ENCODE data around the gene GOLIM4. TPM values are rescaled to one million over a fixed set of nuclear protein-coding genes. Genes with fewer than 3 reads are reported as not detected.
A peak's percentile ranks its signal among the peaks of the same experiment; 100 is the strongest.
"Not testable (repeated sequence)": the region's sequence is repeated elsewhere in the genome, so short reads cannot be mapped to it uniquely, and the experiment has no call there.

GOLIM4 gene, protein sequence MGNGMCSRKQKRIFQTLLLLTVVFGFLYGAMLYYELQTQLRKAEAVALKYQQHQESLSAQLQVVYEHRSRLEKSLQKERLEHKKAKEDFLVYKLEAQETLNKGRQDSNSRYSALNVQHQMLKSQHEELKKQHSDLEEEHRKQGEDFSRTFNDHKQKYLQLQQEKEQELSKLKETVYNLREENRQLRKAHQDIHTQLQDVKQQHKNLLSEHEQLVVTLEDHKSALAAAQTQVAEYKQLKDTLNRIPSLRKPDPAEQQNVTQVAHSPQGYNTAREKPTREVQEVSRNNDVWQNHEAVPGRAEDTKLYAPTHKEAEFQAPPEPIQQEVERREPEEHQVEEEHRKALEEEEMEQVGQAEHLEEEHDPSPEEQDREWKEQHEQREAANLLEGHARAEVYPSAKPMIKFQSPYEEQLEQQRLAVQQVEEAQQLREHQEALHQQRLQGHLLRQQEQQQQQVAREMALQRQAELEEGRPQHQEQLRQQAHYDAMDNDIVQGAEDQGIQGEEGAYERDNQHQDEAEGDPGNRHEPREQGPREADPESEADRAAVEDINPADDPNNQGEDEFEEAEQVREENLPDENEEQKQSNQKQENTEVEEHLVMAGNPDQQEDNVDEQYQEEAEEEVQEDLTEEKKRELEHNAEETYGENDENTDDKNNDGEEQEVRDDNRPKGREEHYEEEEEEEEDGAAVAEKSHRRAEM
- total RNA-seq (0.67 TPM), polyA plus RNA-seq (not detected)

DNA sequence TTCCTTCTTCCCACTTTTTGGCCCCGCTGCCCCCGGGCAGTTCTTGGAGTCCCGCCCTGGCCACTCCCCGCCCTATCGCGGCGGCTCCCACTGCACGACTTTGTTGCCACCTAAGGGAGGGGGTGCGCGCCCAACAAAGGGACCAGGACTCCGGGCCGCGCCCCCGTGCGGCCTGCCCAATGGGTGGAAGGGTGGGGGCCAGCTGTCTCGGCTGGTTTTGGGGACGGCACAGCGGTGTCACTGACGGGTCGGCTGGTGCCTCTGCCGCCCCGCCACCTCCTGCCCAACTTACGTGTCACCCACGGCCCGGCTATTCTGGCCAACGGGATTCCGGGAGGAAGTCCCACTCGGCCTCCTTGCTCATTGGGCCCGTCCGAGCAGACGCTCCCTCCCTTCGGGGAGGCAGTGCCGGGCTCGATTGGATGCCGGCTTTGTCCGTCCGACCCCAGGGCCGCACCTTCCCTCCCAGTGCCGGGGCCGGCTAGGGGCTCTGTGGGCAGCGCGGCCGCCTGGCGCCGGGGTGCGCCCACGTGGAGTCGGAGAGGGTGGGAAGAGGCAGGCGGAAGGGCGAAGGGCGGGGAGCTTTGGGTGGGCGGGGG, at the start of gene GOLIM4:
Gene GOLIM4 (minus strand): TSS at position 314 of the 599 bp plus-strand sequence. CDS start 639 bp downstream, outside the sequence.
- no peaks in the 10 kb centered on the region for H3K36me3 Mint-ChIP-seq
- H3K27me3 ChIP-seq (ENCODE audit: control insufficient read depth, insufficient read depth, low read length), result peaks cover 19% of the 10 kb centered on the region
- peaks cover 53% of the 10 kb centered on the region for H3K27me3 Mint-ChIP-seq
- H3K4me3 Mint-ChIP-seq, result peak within 1 kb of the TSS; percentile 43 to 81 (median 60)
- ATAC-seq (ENCODE audit: low read depth in 2 of 2) (peak; percentile 65 to 66), DNase-seq (peak in 2 of 3 donors; percentile 1 to 49)
- no peak within 1 kb of the TSS for H3K27ac ChIP-seq (ENCODE audit: insufficient read depth, low read length, poor library complexity, severe bottlenecking)
- H3K36me3 ChIP-seq (ENCODE audit: control insufficient read depth, insufficient read depth, low read length), result no peaks in the 10 kb centered on the region
- no peak within 1 kb of the TSS for H3K4me3 ChIP-seq (ENCODE audit: low read depth, low read length)
- peaks cover 12% of the 10 kb centered on the region for H3K4me1 ChIP-seq (ENCODE audit: control insufficient read depth, insufficient read depth, low read length, poor library complexity, severe bottlenecking)
- peaks cover 0 to 9% (median 8%) of the 10 kb centered on the region in 4 donors for H3K4me1 Mint-ChIP-seq
- no peak within 1 kb of the TSS for H3K27ac Mint-ChIP-seq
- H3K9me3 Mint-ChIP-seq, result peaks cover 0 to 9% (median 0%) of the 10 kb centered on the region in 7 donors
- no peaks in the 10 kb centered on the region for H3K9me3 ChIP-seq (ENCODE audit: control insufficient read depth in 2 of 2, low read length in 2 of 2)

DNA sequence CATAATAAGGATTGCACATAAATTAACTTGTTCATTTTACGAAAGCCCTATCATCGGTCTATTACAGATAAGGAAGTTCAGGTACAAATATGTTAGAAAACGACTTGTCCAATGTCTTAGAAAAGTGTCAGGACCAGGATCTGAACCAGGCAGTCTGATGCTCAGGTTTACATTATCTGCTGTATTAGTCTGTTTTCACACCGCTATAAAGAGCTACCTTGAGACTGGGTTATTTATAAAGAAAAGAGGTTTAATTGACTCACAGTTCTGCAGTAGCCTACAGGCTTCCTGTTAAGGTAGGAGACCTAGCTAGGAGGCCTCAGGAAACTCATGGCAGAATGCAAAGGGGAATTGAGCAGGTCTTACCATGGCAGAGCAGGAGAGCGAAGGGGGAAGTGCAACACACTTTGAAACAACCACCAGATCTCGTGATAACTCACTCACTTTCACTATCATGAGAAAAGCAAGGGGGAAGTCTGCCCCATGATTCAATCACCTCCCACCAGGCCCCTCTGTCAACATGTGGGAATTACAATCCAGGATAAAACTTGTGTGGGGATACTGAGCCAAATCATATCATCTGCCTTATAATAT, 45.8 kb upstream of the GOLIM4 start:
- no peaks in the 10 kb centered on the region for H3K27me3 ChIP-seq (ENCODE audit: control insufficient read depth, insufficient read depth, low read length)
- H3K9me3 ChIP-seq (ENCODE audit: control insufficient read depth in 2 of 2, low read length in 2 of 2), result no peaks in the 10 kb centered on the region
- no peaks in the 10 kb centered on the region for H3K36me3 ChIP-seq (ENCODE audit: control insufficient read depth, insufficient read depth, low read length)
- no peak for DNase-seq
- no peak overlapping the region for H3K27ac ChIP-seq (ENCODE audit: insufficient read depth, low read length, poor library complexity, severe bottlenecking)
- Mint-ChIP-seq H3K27ac (peak overlapping the region in 1 of 3 donors; percentile 63), H3K9me3 (peaks cover 0 to 4% (median 0%) of the 10 kb centered on the region in 7 donors), H3K4me1 (no peaks in the 10 kb centered on the region), H3K4me3 (no peak overlapping the region), H3K27me3 (no peaks in the 10 kb centered on the region), H3K36me3 (no peaks in the 10 kb centered on the region)
- no peak overlapping the region for H3K4me3 ChIP-seq (ENCODE audit: low read depth, low read length)
- no peaks in the 10 kb centered on the region for H3K4me1 ChIP-seq (ENCODE audit: control insufficient read depth, insufficient read depth, low read length, poor library complexity, severe bottlenecking)
- no peak for ATAC-seq (ENCODE audit: low read depth in 2 of 2)

DNA sequence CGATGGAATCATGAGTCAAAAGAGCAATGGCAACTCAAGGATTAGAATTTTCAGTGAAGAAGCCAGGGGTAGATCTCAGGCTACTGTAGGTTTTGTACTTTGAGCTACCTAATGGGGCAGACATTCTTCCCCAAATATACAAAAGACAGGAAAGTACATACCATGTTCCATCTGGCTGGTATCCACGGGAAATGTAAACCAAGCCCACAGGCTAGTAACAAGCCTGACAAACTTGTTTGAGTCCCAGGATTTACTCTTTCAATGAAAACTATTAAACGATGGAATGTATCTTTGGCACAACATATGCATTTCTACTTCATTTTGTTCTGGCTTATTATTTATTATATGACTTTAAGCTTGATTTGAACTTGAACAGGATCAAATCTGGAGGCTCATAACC, 44.2 kb upstream of the GOLIM4 start:
- no peaks in the 10 kb centered on the region for H3K4me1 Mint-ChIP-seq
- Histone ChIP-seq H3K4me1 (ENCODE audit: control insufficient read depth, insufficient read depth, low read length, poor library complexity, severe bottlenecking) (no peaks in the 10 kb centered on the region), H3K27ac (ENCODE audit: insufficient read depth, low read length, poor library complexity, severe bottlenecking) (no peak overlapping the region), H3K4me3 (ENCODE audit: low read depth, low read length) (no peak overlapping the region), H3K9me3 (ENCODE audit: control insufficient read depth in 2 of 2, low read length in 2 of 2) (no peaks in the 10 kb centered on the region), H3K27me3 (ENCODE audit: control insufficient read depth, insufficient read depth, low read length) (no peaks in the 10 kb centered on the region), H3K36me3 (ENCODE audit: control insufficient read depth, insufficient read depth, low read length) (no peaks in the 10 kb centered on the region)
- no peaks in the 10 kb centered on the region for H3K27me3 Mint-ChIP-seq
- no peak for DNase-seq
- ATAC-seq (ENCODE audit: low read depth in 2 of 2), result no peak
- no peaks in the 10 kb centered on the region for H3K36me3 Mint-ChIP-seq
- H3K9me3 Mint-ChIP-seq, result peaks cover 0 to 3% (median 0%) of the 10 kb centered on the region in 7 donors
- no peak overlapping the region for H3K4me3 Mint-ChIP-seq
- H3K27ac Mint-ChIP-seq, result no peak overlapping the region

DNA sequence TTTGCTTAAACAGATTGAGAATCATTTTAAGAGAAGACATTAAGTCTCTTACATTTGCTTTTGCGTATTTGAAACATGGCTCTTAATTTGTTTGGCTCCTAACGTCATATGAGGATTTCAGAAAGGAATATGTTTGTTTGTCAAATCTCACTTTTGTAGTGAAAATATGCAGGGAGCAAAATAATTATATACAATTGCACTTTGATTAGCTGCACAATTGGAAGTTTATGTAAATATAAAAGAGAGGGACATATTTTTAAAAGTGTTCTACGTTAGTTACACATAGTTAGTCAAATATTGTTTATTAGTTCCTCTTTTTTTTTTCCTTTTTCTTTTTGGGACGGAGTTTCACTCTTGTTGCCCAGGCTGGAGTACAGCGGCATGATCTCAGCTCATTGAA, 42.7 kb upstream of the GOLIM4 start:
- H3K9me3 ChIP-seq (ENCODE audit: control insufficient read depth in 2 of 2, low read length in 2 of 2), result no peaks in the 10 kb centered on the region
- ATAC-seq (ENCODE audit: low read depth in 2 of 2) (no peak), DNase-seq (no peak)
- no peaks in the 10 kb centered on the region for H3K27me3 Mint-ChIP-seq
- no peak overlapping the region for H3K4me3 ChIP-seq (ENCODE audit: low read depth, low read length)
- H3K27me3 ChIP-seq (ENCODE audit: control insufficient read depth, insufficient read depth, low read length), result no peaks in the 10 kb centered on the region
- H3K36me3 Mint-ChIP-seq, result no peaks in the 10 kb centered on the region
- H3K4me3 Mint-ChIP-seq, result no peak overlapping the region
- H3K9me3 Mint-ChIP-seq, result peaks cover 0 to 3% (median 0%) of the 10 kb centered on the region in 7 donors
- H3K27ac ChIP-seq (ENCODE audit: insufficient read depth, low read length, poor library complexity, severe bottlenecking), result no peak overlapping the region
- H3K4me1 ChIP-seq (ENCODE audit: control insufficient read depth, insufficient read depth, low read length, poor library complexity, severe bottlenecking), result no peaks in the 10 kb centered on the region
- no peak overlapping the region for H3K27ac Mint-ChIP-seq
- no peaks in the 10 kb centered on the region for H3K4me1 Mint-ChIP-seq
- H3K36me3 ChIP-seq (ENCODE audit: control insufficient read depth, insufficient read depth, low read length), result no peaks in the 10 kb centered on the region

DNA sequence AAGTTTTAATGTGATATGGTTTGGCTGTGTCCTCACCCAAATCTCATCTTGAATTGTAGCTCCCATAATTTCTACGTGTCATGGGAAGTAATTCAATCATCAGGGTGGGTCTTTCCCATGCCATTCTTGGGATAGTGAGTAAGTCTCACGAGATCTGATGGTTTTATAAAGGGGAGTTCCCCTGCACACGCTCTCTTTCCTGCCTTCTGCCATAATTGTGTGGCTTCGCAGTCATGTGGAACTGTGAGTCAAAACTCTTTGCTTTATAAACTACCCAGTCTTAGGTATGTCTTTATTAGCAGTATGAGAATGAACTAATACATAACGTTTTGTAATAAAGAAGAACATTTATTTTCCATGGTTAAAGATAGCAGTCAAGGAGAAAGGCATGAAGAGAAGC, 39.2 kb upstream of the GOLIM4 start:
- H3K9me3 Mint-ChIP-seq, result peaks cover 0 to 3% (median 0%) of the 10 kb centered on the region in 7 donors
- no peaks in the 10 kb centered on the region for H3K9me3 ChIP-seq (ENCODE audit: control insufficient read depth in 2 of 2, low read length in 2 of 2)
- no peaks in the 10 kb centered on the region for H3K4me1 ChIP-seq (ENCODE audit: control insufficient read depth, insufficient read depth, low read length, poor library complexity, severe bottlenecking)
- H3K27me3 Mint-ChIP-seq, result no peaks in the 10 kb centered on the region
- H3K27ac ChIP-seq (ENCODE audit: insufficient read depth, low read length, poor library complexity, severe bottlenecking), result no peak overlapping the region
- H3K36me3 Mint-ChIP-seq, result no peaks in the 10 kb centered on the region
- H3K4me3 Mint-ChIP-seq, result no peak overlapping the region
- no peaks in the 10 kb centered on the region for H3K27me3 ChIP-seq (ENCODE audit: control insufficient read depth, insufficient read depth, low read length)
- H3K36me3 ChIP-seq (ENCODE audit: control insufficient read depth, insufficient read depth, low read length), result no peaks in the 10 kb centered on the region
- no peak overlapping the region for H3K4me3 ChIP-seq (ENCODE audit: low read depth, low read length)
- no peak overlapping the region for H3K27ac Mint-ChIP-seq
- no peak for DNase-seq
- no peak for ATAC-seq (ENCODE audit: low read depth in 2 of 2)
- no peaks in the 10 kb centered on the region for H3K4me1 Mint-ChIP-seq

DNA sequence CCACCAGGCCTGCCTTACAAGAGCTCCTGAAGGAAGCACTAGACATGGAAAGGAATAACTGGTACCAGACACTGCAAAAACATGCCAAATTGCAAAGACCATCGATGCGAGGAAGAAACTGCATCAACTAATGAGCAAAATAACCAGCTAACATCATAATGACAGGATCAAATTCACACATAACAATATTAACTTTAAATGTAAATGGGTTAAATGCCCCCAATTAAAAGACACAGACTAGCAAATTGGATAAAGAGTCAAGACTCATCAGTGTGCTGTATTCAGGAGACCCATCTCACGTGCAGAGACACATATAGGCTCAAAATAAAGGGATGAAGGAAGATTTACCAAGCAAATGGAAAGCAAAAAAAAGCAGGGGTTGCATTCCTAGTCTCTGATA, 34.5 kb upstream of the GOLIM4 start:
- not testable (repeated sequence) for DNase-seq; H3K4me3 ChIP-seq (ENCODE audit: low read depth, low read length); H3K36me3 ChIP-seq (ENCODE audit: control insufficient read depth, insufficient read depth, low read length); H3K27me3 Mint-ChIP-seq; H3K4me3 Mint-ChIP-seq; H3K4me1 Mint-ChIP-seq; H3K4me1 ChIP-seq (ENCODE audit: control insufficient read depth, insufficient read depth, low read length, poor library complexity, severe bottlenecking); H3K9me3 ChIP-seq (ENCODE audit: control insufficient read depth in 2 of 2, low read length in 2 of 2); H3K27me3 ChIP-seq (ENCODE audit: control insufficient read depth, insufficient read depth, low read length); H3K27ac ChIP-seq (ENCODE audit: insufficient read depth, low read length, poor library complexity, severe bottlenecking); H3K36me3 Mint-ChIP-seq; ATAC-seq (ENCODE audit: low read depth in 2 of 2); H3K27ac Mint-ChIP-seq
- H3K9me3 Mint-ChIP-seq, result peaks cover 0 to 13% (median 3%) of the 10 kb centered on the region in 7 donors

DNA sequence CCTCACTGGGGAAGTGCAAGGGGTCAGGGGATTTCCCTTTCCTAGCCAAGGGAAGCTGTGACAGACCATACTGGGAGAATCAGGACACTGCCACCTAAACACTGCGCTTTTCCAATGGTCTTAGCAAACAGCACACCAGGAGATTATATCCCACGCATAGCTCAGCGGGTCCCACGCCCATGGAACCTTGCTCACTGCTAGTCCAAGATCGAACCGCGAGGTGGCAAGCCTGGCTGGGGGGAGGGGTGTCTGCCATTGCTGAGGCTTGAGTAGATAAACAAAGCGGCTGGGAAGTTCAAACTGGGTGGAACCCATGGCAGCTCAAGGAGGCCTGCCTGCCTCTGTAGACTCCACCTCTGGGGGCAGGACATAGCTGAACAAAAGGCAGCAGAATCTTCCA, 32.7 kb upstream of the GOLIM4 start:
- not testable (repeated sequence) for H3K36me3 ChIP-seq (ENCODE audit: control insufficient read depth, insufficient read depth, low read length); H3K27me3 Mint-ChIP-seq; H3K27me3 ChIP-seq (ENCODE audit: control insufficient read depth, insufficient read depth, low read length); H3K4me3 Mint-ChIP-seq; H3K27ac ChIP-seq (ENCODE audit: insufficient read depth, low read length, poor library complexity, severe bottlenecking); H3K36me3 Mint-ChIP-seq; H3K27ac Mint-ChIP-seq; H3K4me1 Mint-ChIP-seq; H3K9me3 ChIP-seq (ENCODE audit: control insufficient read depth in 2 of 2, low read length in 2 of 2); H3K4me3 ChIP-seq (ENCODE audit: low read depth, low read length); H3K4me1 ChIP-seq (ENCODE audit: control insufficient read depth, insufficient read depth, low read length, poor library complexity, severe bottlenecking); DNase-seq; ATAC-seq (ENCODE audit: low read depth in 2 of 2)
- H3K9me3 Mint-ChIP-seq, result peaks cover 0 to 13% (median 3%) of the 10 kb centered on the region in 7 donors

Measured in CD4-positive, CD25-positive, alpha-beta regulatory T cell (primary cell).